Panc1 (cell line): Measurements from ENCODE around the gene GRK3. TPM values are rescaled to one million over a fixed set of nuclear protein-coding genes. Genes with fewer than 3 reads are reported as not detected.

ENCODE experiments used
- ATAC-seq: fragments of 200-7000 bp; cut with Tn5 transposase; 2 replicates; pipeline ENCODE4 v1.9.1; 2020; ENCODE audit warnings: mild to moderate bottlenecking, moderate library complexity
- BruUV-seq: library from RNA; stranded (reverse); fragments of 400-500 nt; replicated peaks from 2 replicates; lab custom pipeline; 2021; lab: Mats Ljungman, UMichigan
- CTCF ChIA-PET: fragments of 300-600 bp; sonication (Branson Sonifier 250); formaldehyde crosslinking; loops from one replicate; lab custom pipeline; 2022; ENCODE audit warnings: antibody characterized with exemption; lab: Charles Lee
- POLR2A ChIA-PET: fragments of 300-600 bp; sonication (Branson Sonifier 250); formaldehyde crosslinking; loops from one replicate; lab custom pipeline; 2022; ENCODE audit warnings: antibody characterized with exemption; lab: Charles Lee
- DNase-seq: peaks from one replicate; pipeline ENCODE4 v3.0.0-alpha.2; 2010; ENCODE audit warnings: low read depth, low spot score
- H3K27ac ChIP-seq: 2 replicates; pipeline ENCODE4 v1.5.1; 2011; ENCODE audit warnings: mild to moderate bottlenecking, low read length, inconsistent platforms
- H3K27me3 ChIP-seq: fragments of 200-500 bp; sonication (Bioruptor generic); 2 replicates; pipeline ENCODE4 v1.6.0; 2014; ENCODE audit warnings: low read length, inconsistent platforms; ENCODE audit not compliant: control insufficient read depth, insufficient read depth
- H3K36me3 ChIP-seq: fragments of 200-500 bp; sonication (Bioruptor generic); 2 replicates; pipeline ENCODE4 v1.5.1; 2014; ENCODE audit warnings: inconsistent platforms, mild to moderate bottlenecking, low read length, moderate library complexity; ENCODE audit not compliant: control insufficient read depth, insufficient read depth
- H3K4me1 ChIP-seq: 2 replicates; pipeline ENCODE4 v1.5.1; 2011; ENCODE audit warnings: inconsistent platforms, mild to moderate bottlenecking, low read length, moderate library complexity; ENCODE audit not compliant: control insufficient read depth, insufficient read depth
- H3K4me3 ChIP-seq, 2 experiments: 2 replicates each; pipeline ENCODE4 v1.5.1; 2011 to 2012; ENCODE audit warnings: low read depth in 2 of 2, low read length in 2 of 2, mild to moderate bottlenecking in 2 of 2, inconsistent platforms in 1 of 2, moderate library complexity in 1 of 2
- H3K9me3 ChIP-seq: fragments of 200-500 bp; sonication (Bioruptor generic); 2 replicates; pipeline ENCODE4 v1.5.1; 2014; ENCODE audit warnings: low read depth, mild to moderate bottlenecking, inconsistent platforms, low read length, moderate library complexity; ENCODE audit not compliant: control insufficient read depth, insufficient read depth
- POLR2AphosphoS5 ChIP-seq: IDR thresholded peaks from 2 replicates; pipeline ENCODE4 v1.6.1; 2012; ENCODE audit warnings: mild to moderate bottlenecking, low read depth, low read length, moderate library complexity
- SIN3A ChIP-seq: IDR thresholded peaks from 2 replicates; pipeline ENCODE4 v1.6.1; 2012; ENCODE audit warnings: low read depth, mild to moderate bottlenecking, low read length, moderate library complexity, borderline replicate concordance; ENCODE audit not compliant: insufficient read depth
- TCF7L2 ChIP-seq: IDR thresholded peaks from 2 replicates; pipeline ENCODE4 v1.6.1; 2011; ENCODE audit warnings: mild to moderate bottlenecking, low read depth, low read length, inconsistent platforms
- in situ Hi-C: cut with HindIII; loops from 2 replicates; pipeline ENCODE4 v1.10.0; 2016; ENCODE audit warnings: low sequenced_read_pairs, low pct_unique_long_range_greater_than_20kb
- intact Hi-C: fragments of 100-400 bp; cut with micrococcal nuclease; formaldehyde crosslinking; loops from one replicate; pipeline ENCODE4 v1.10.0; 2022; ENCODE audit not compliant: unreplicated experiment
- total RNA-seq: library from RNA; stranded (reverse); gene quantifications from one replicate; pipeline ENCODE4 v1.2.1, GENCODE V29; 2021; ENCODE audit not compliant: unreplicated experiment
- TF ChIP-seq, protein P1 (sequence below): fragments of 450-650 bp; IDR thresholded peaks from 2 replicates; pipeline ENCODE4 v1.5.1; 2017; ENCODE audit warnings: mild to moderate bottlenecking
- TF ChIP-seq, protein P2 (sequence below), 2 experiments: IDR thresholded peaks; 2 replicates each; pipeline ENCODE4 v1.6.1; 2011 to 2012; ENCODE audit warnings: low read depth in 2 of 2, control low read depth in 1 of 2, low read length in 1 of 2, mild to moderate bottlenecking in 1 of 2, moderate library complexity in 1 of 2; ENCODE audit not compliant: insufficient read depth in 1 of 2

GRK3 gene
- total RNA-seq, 1 experiment from 2014 or later, result 12.0 TPM

DNA sequence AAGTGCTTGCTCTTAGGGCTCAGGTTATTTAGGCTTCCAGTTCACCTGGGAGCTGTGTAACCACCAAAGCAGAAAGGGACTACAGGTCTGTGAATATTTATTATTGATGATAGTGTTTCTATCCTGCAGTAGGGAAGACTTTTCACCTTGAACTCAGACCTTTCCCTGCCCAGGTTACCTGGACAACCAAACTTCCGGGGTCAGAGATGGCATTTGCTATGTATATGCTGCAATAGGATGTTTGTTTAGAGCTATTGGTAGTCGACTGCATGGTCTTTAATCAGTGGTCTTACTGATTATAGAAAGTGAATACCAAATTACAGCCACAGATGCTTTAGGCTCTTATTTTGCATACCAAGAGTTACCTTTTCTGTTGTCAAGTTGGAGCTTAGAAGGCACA, 94.9 kb downstream of the GRK3 start:
- no peak for ATAC-seq
- BruUV-seq, result no TSS peak
- TF ChIP-seq, protein P1, sequence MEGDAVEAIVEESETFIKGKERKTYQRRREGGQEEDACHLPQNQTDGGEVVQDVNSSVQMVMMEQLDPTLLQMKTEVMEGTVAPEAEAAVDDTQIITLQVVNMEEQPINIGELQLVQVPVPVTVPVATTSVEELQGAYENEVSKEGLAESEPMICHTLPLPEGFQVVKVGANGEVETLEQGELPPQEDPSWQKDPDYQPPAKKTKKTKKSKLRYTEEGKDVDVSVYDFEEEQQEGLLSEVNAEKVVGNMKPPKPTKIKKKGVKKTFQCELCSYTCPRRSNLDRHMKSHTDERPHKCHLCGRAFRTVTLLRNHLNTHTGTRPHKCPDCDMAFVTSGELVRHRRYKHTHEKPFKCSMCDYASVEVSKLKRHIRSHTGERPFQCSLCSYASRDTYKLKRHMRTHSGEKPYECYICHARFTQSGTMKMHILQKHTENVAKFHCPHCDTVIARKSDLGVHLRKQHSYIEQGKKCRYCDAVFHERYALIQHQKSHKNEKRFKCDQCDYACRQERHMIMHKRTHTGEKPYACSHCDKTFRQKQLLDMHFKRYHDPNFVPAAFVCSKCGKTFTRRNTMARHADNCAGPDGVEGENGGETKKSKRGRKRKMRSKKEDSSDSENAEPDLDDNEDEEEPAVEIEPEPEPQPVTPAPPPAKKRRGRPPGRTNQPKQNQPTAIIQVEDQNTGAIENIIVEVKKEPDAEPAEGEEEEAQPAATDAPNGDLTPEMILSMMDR, result no peak
- TF ChIP-seq SIN3A, result no peak
- TF ChIP-seq, protein P2, sequence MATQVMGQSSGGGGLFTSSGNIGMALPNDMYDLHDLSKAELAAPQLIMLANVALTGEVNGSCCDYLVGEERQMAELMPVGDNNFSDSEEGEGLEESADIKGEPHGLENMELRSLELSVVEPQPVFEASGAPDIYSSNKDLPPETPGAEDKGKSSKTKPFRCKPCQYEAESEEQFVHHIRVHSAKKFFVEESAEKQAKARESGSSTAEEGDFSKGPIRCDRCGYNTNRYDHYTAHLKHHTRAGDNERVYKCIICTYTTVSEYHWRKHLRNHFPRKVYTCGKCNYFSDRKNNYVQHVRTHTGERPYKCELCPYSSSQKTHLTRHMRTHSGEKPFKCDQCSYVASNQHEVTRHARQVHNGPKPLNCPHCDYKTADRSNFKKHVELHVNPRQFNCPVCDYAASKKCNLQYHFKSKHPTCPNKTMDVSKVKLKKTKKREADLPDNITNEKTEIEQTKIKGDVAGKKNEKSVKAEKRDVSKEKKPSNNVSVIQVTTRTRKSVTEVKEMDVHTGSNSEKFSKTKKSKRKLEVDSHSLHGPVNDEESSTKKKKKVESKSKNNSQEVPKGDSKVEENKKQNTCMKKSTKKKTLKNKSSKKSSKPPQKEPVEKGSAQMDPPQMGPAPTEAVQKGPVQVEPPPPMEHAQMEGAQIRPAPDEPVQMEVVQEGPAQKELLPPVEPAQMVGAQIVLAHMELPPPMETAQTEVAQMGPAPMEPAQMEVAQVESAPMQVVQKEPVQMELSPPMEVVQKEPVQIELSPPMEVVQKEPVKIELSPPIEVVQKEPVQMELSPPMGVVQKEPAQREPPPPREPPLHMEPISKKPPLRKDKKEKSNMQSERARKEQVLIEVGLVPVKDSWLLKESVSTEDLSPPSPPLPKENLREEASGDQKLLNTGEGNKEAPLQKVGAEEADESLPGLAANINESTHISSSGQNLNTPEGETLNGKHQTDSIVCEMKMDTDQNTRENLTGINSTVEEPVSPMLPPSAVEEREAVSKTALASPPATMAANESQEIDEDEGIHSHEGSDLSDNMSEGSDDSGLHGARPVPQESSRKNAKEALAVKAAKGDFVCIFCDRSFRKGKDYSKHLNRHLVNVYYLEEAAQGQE (IDR thresholded peaks at IDR 0.05; ENCODE audit: insufficient read depth in 1 of 2, low read depth in 2 of 2, low read length in 1 of 2), result no peak
- TF ChIP-seq TCF7L2, result no peak
- TF ChIP-seq POLR2AphosphoS5, result no peak
- in situ Hi-C loops, result no loop called here
- no peak overlapping the region for H3K27ac ChIP-seq
- POLR2A ChIA-PET, result no interaction called here
- no peaks in the 10 kb centered on the region for H3K9me3 ChIP-seq
- no peaks in the 10 kb centered on the region for H3K4me1 ChIP-seq
- H3K27me3 ChIP-seq, result no peaks in the 10 kb centered on the region
- CTCF ChIA-PET, result no interaction called here
- DNase-seq, result no peak
- no peaks in the 10 kb centered on the region for H3K36me3 ChIP-seq
- intact Hi-C loops, result no loop called here
- H3K4me3 ChIP-seq, result no peak overlapping the region

DNA sequence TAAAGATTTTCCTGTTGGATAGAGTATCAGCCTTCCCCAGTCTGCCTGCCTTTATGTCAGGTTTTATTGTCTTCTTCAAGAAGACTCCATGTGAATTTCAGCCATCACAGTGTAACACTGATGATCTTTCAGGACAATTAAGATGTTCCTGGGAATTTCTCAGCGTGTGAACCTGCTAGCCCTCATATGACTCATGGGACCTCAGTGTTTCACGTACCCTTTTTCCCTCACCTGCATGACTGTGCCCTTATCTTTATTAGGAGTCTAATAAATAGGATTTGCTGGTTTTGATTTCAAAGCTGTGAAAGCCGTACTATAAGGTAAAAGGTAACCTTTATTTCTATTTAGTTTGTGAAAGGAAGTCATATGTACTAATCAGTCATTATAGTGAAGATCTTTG, 95.9 kb downstream of the GRK3 start:
- Histone ChIP-seq H3K27ac (no peak overlapping the region), H3K4me1 (no peaks in the 10 kb centered on the region), H3K36me3 (no peaks in the 10 kb centered on the region), H3K4me3 (no peak overlapping the region), H3K27me3 (no peaks in the 10 kb centered on the region), H3K9me3 (no peaks in the 10 kb centered on the region)
- no TSS peak for BruUV-seq
- in situ Hi-C loops, result no loop called here
- TF ChIP-seq, protein P2 (IDR thresholded peaks at IDR 0.05; ENCODE audit: insufficient read depth in 1 of 2, low read depth in 2 of 2, low read length in 1 of 2), result no peak
- TF ChIP-seq TCF7L2 (no peak), POLR2AphosphoS5 (no peak), SIN3A (no peak)
- TF ChIP-seq, protein P1, result no peak
- ChIA-PET POLR2A (no interaction called here), CTCF (no interaction called here)
- ATAC-seq (no peak), DNase-seq (no peak)
- intact Hi-C loops, result no loop called here
